ENCODE results near the gene MSANTD3. TPM values are rescaled to one million over a fixed set of nuclear protein-coding genes. Genes with fewer than 3 reads are reported as not detected.

The MSANTD3 gene
- total RNA-seq, 1 experiment from 2014 or later, result 52.9 TPM

- Histone ChIP-seq H3K9me3 (ENCODE audit: low read depth, low read length, poor library complexity, severe bottlenecking) (peaks cover 7% of the 10 kb centered on the region), H3K27ac (ENCODE audit: low read depth, low read length, poor library complexity, severe bottlenecking) (no peak overlapping the region), H3K27me3 (replicated peaks; ENCODE audit: insufficient read depth, low read depth, low read length, poor library complexity) (no peaks in the 10 kb centered on the region), H3K4me1 (ENCODE audit: insufficient read depth, low read length, poor library complexity, severe bottlenecking) (peaks cover 12% of the 10 kb centered on the region), H3K4me3 (ENCODE audit: low read depth, low read length, poor library complexity, severe bottlenecking) (no peak overlapping the region), H3K36me3 (ENCODE audit: insufficient read depth, low read length, poor library complexity, severe bottlenecking) (no peaks in the 10 kb centered on the region)
- intact Hi-C loops (cut with micrococcal nuclease; ENCODE audit: unreplicated experiment), result no loop called here
- no TSS peak for BruUV-seq (replicated peaks)
- POLR2A ChIA-PET (ENCODE audit: low non-redundant PET), result no interaction called here
- CTCF ChIA-PET, result no interaction called here
- TF ChIP-seq, protein P1, sequence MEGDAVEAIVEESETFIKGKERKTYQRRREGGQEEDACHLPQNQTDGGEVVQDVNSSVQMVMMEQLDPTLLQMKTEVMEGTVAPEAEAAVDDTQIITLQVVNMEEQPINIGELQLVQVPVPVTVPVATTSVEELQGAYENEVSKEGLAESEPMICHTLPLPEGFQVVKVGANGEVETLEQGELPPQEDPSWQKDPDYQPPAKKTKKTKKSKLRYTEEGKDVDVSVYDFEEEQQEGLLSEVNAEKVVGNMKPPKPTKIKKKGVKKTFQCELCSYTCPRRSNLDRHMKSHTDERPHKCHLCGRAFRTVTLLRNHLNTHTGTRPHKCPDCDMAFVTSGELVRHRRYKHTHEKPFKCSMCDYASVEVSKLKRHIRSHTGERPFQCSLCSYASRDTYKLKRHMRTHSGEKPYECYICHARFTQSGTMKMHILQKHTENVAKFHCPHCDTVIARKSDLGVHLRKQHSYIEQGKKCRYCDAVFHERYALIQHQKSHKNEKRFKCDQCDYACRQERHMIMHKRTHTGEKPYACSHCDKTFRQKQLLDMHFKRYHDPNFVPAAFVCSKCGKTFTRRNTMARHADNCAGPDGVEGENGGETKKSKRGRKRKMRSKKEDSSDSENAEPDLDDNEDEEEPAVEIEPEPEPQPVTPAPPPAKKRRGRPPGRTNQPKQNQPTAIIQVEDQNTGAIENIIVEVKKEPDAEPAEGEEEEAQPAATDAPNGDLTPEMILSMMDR (conservative IDR thresholded peaks at IDR 0.05; ENCODE audit: low read depth, low read length), result no peak
- no peak for TF ChIP-seq EZH2 (IDR thresholded peaks at IDR 0.05; ENCODE audit: borderline replicate concordance, low read depth, low read length, poor library complexity, severe bottlenecking)
- DNase-seq (ENCODE audit: low spot score), result no peak
These were observed 51.2 kb downstream of the MSANTD3 start for GRCh38 chr9:100478192-100478591.

- Histone ChIP-seq H3K27me3 (replicated peaks; ENCODE audit: insufficient read depth, low read depth, low read length, poor library complexity) (no peaks in the 10 kb centered on the region), H3K4me1 (ENCODE audit: insufficient read depth, low read length, poor library complexity, severe bottlenecking) (peaks cover 5% of the 10 kb centered on the region), H3K27ac (ENCODE audit: low read depth, low read length, poor library complexity, severe bottlenecking) (no peak overlapping the region), H3K4me3 (ENCODE audit: low read depth, low read length, poor library complexity, severe bottlenecking) (no peak overlapping the region), H3K36me3 (ENCODE audit: insufficient read depth, low read length, poor library complexity, severe bottlenecking) (no peaks in the 10 kb centered on the region), H3K9me3 (ENCODE audit: low read depth, low read length, poor library complexity, severe bottlenecking) (peaks cover 7% of the 10 kb centered on the region)
- ChIA-PET CTCF (no interaction called here), POLR2A (ENCODE audit: low non-redundant PET) (no interaction called here)
- no TSS peak for BruUV-seq (replicated peaks)
- TF ChIP-seq, protein P1 (conservative IDR thresholded peaks at IDR 0.05; ENCODE audit: low read depth, low read length), result no peak
- no peak for TF ChIP-seq EZH2 (IDR thresholded peaks at IDR 0.05; ENCODE audit: borderline replicate concordance, low read depth, low read length, poor library complexity, severe bottlenecking)
- no peak for DNase-seq (ENCODE audit: low spot score)
- intact Hi-C loops (cut with micrococcal nuclease; ENCODE audit: unreplicated experiment), result no loop called here
These were observed 52.9 kb downstream of the MSANTD3 start for GRCh38 chr9:100479820-100480219.

- intact Hi-C loops (cut with micrococcal nuclease; ENCODE audit: unreplicated experiment), result no loop called here
- no peak overlapping the region for H3K4me3 ChIP-seq (ENCODE audit: low read depth, low read length, poor library complexity, severe bottlenecking)
- no peaks in the 10 kb centered on the region for H3K36me3 ChIP-seq (ENCODE audit: insufficient read depth, low read length, poor library complexity, severe bottlenecking)
- no peak overlapping the region for H3K27ac ChIP-seq (ENCODE audit: low read depth, low read length, poor library complexity, severe bottlenecking)
- peaks cover 5% of the 10 kb centered on the region for H3K4me1 ChIP-seq (ENCODE audit: insufficient read depth, low read length, poor library complexity, severe bottlenecking)
- H3K27me3 ChIP-seq (replicated peaks; ENCODE audit: insufficient read depth, low read depth, low read length, poor library complexity), result no peaks in the 10 kb centered on the region
- CTCF ChIA-PET, result no interaction called here
- DNase-seq (ENCODE audit: low spot score), result no peak
- POLR2A ChIA-PET (ENCODE audit: low non-redundant PET), result no interaction called here
- H3K9me3 ChIP-seq (ENCODE audit: low read depth, low read length, poor library complexity, severe bottlenecking), result no peaks in the 10 kb centered on the region
- BruUV-seq (replicated peaks), result no TSS peak
- TF ChIP-seq, protein P1 (conservative IDR thresholded peaks at IDR 0.05; ENCODE audit: low read depth, low read length), result no peak
- TF ChIP-seq EZH2 (IDR thresholded peaks at IDR 0.05; ENCODE audit: borderline replicate concordance, low read depth, low read length, poor library complexity, severe bottlenecking), result no peak
These were observed 58.3 kb downstream of the MSANTD3 start for GRCh38 chr9:100485196-100485595.

Data from A673 (cell line).